Measurements from ENCODE around the gene BNIP5.

BNIP5 gene

GRCh38 chr6:36320475-36320874 lies 16.2 kb downstream of the BNIP5 start:
- DNase-seq, result no peak

- DNase-seq, result no peak
Measured at GRCh38 chr6:36319821-36320220, 16.9 kb downstream of the BNIP5 start.

- DNase-seq, result no peak
Measured at GRCh38 chr6:36319436-36319762, 17.3 kb downstream of the BNIP5 start.

- no peak for DNase-seq
Measured at GRCh38 chr6:36318690-36319435, 17.8 kb downstream of the BNIP5 start.

- no peak for DNase-seq
Measured at GRCh38 chr6:36317623-36318022, 19.1 kb downstream of the BNIP5 start.

- no peak for DNase-seq
Measured at GRCh38 chr6:36315921-36316320, 20.8 kb downstream of the BNIP5 start.

GRCh38 chr6:36314221-36315014 lies 22.3 kb downstream of the BNIP5 start:
- no peak for DNase-seq

- no peak for DNase-seq
Measured at GRCh38 chr6:36313649-36313936, 23.1 kb downstream of the BNIP5 start.

GRCh38 chr6:36312854-36313648 lies 23.6 kb downstream of the BNIP5 start:
- DNase-seq, result no peak

- no peak for DNase-seq
Measured at GRCh38 chr6:36309900-36310299, 26.8 kb downstream of the BNIP5 start.

- no peak for DNase-seq
Measured at GRCh38 chr6:36309203-36309602, 27.5 kb downstream of the BNIP5 start.

GRCh38 chr6:36308514-36308913 lies 28.2 kb downstream of the BNIP5 start:
- no peak for DNase-seq

- no peak for DNase-seq
Measured at GRCh38 chr6:36306375-36306774, 30.3 kb downstream of the BNIP5 start.

- no peak for DNase-seq
Measured at GRCh38 chr6:36305885-36306284, 30.8 kb downstream of the BNIP5 start.

- DNase-seq, result peak; percentile 89
Measured at GRCh38 chr6:36302227-36302976, 34.3 kb downstream of the BNIP5 start.

GRCh38 chr6:36301781-36302180 lies 34.9 kb downstream of the BNIP5 start:
- DNase-seq, result no peak

- DNase-seq, result no peak
Measured at GRCh38 chr6:36301085-36301658, 35.5 kb downstream of the BNIP5 start.

GRCh38 chr6:36298027-36298426 lies 38.7 kb downstream of the BNIP5 start:
- no peak for DNase-seq

- DNase-seq, result no peak
Measured at GRCh38 chr6:36297511-36297910, 39.2 kb downstream of the BNIP5 start.

GRCh38 chr6:36297051-36297450 lies 39.6 kb downstream of the BNIP5 start:
- no peak for DNase-seq

- DNase-seq, result no peak
Measured at GRCh38 chr6:36296240-36296639, 40.4 kb downstream of the BNIP5 start.

- DNase-seq, result no peak
Measured at GRCh38 chr6:36292170-36292569, 44.5 kb downstream of the BNIP5 start.
